ENCODE measurements around the gene ANGPTL1.

Gene ANGPTL1

GRCh38 chr1:178868706-178869105, 2.2 kb downstream of the ANGPTL1 start:
- no peaks in the 10 kb centered on the region for H3K4me1 ChIP-seq (ENCODE audit: low read depth, poor library complexity, severe bottlenecking)
- no peak overlapping the region for H3K4me2 ChIP-seq
- no peak overlapping the region for H3K27ac ChIP-seq
- no peaks in the 10 kb centered on the region for H4K20me1 ChIP-seq (ENCODE audit: insufficient read depth)
- no peak overlapping the region for H2AFZ ChIP-seq (ENCODE audit: low read depth)
- H3K4me3 ChIP-seq (IDR thresholded peaks at IDR 0.05; ENCODE audit: insufficient read depth, low read depth, low read length) = no peak overlapping the region
- no peak overlapping the region for H3K9ac ChIP-seq
- no peak for TF ChIP-seq CTCF (conservative IDR thresholded peaks at IDR 0.05; ENCODE audit: low read depth, low read length)
- no peaks in the 10 kb centered on the region for H3K27me3 ChIP-seq (ENCODE audit: insufficient read depth, low read depth)
- no peaks in the 10 kb centered on the region for H3K36me3 ChIP-seq (ENCODE audit: insufficient read depth)
- no peaks in the 10 kb centered on the region for H3K79me2 ChIP-seq (ENCODE audit: insufficient read depth, low read depth)

- Histone ChIP-seq H3K36me3 (ENCODE audit: insufficient read depth) (no peaks in the 10 kb centered on the region), H4K20me1 (ENCODE audit: insufficient read depth) (no peaks in the 10 kb centered on the region), H3K4me1 (ENCODE audit: low read depth, poor library complexity, severe bottlenecking) (no peaks in the 10 kb centered on the region), H3K27ac (no peak overlapping the region), H3K79me2 (ENCODE audit: insufficient read depth, low read depth) (no peaks in the 10 kb centered on the region), H3K4me3 (IDR thresholded peaks at IDR 0.05; ENCODE audit: insufficient read depth, low read depth, low read length) (no peak overlapping the region), H2AFZ (ENCODE audit: low read depth) (no peak overlapping the region), H3K9ac (no peak overlapping the region), H3K27me3 (ENCODE audit: insufficient read depth, low read depth) (no peaks in the 10 kb centered on the region), H3K4me2 (no peak overlapping the region)
- no peak for TF ChIP-seq CTCF (conservative IDR thresholded peaks at IDR 0.05; ENCODE audit: low read depth, low read length)
Measured at GRCh38 chr1:178867670-178868069, 3.2 kb downstream of the ANGPTL1 start.

- Histone ChIP-seq H4K20me1 (ENCODE audit: insufficient read depth) (no peaks in the 10 kb centered on the region), H3K4me1 (ENCODE audit: low read depth, poor library complexity, severe bottlenecking) (no peaks in the 10 kb centered on the region), H3K4me2 (no peak overlapping the region), H3K36me3 (ENCODE audit: insufficient read depth) (no peaks in the 10 kb centered on the region), H3K79me2 (ENCODE audit: insufficient read depth, low read depth) (no peaks in the 10 kb centered on the region), H3K4me3 (IDR thresholded peaks at IDR 0.05; ENCODE audit: insufficient read depth, low read depth, low read length) (no peak overlapping the region), H3K9ac (no peak overlapping the region), H3K27me3 (ENCODE audit: insufficient read depth, low read depth) (no peaks in the 10 kb centered on the region), H3K27ac (no peak overlapping the region), H2AFZ (ENCODE audit: low read depth) (no peak overlapping the region)
- no peak for TF ChIP-seq CTCF (conservative IDR thresholded peaks at IDR 0.05; ENCODE audit: low read depth, low read length)
Measured at GRCh38 chr1:178864326-178864725, 6.6 kb downstream of the ANGPTL1 start.

- Histone ChIP-seq H3K4me3 (IDR thresholded peaks at IDR 0.05; ENCODE audit: insufficient read depth, low read depth, low read length) (no peak overlapping the region), H3K9ac (no peak overlapping the region), H3K4me1 (ENCODE audit: low read depth, poor library complexity, severe bottlenecking) (no peaks in the 10 kb centered on the region), H4K20me1 (ENCODE audit: insufficient read depth) (no peaks in the 10 kb centered on the region), H3K36me3 (ENCODE audit: insufficient read depth) (no peaks in the 10 kb centered on the region), H3K79me2 (ENCODE audit: insufficient read depth, low read depth) (no peaks in the 10 kb centered on the region), H3K27me3 (ENCODE audit: insufficient read depth, low read depth) (no peaks in the 10 kb centered on the region), H3K4me2 (no peak overlapping the region), H2AFZ (ENCODE audit: low read depth) (no peak overlapping the region), H3K27ac (no peak overlapping the region)
- no peak for TF ChIP-seq CTCF (conservative IDR thresholded peaks at IDR 0.05; ENCODE audit: low read depth, low read length)
Measured at GRCh38 chr1:178862864-178863263, 8.0 kb downstream of the ANGPTL1 start.

- Histone ChIP-seq H4K20me1 (ENCODE audit: insufficient read depth) (no peaks in the 10 kb centered on the region), H3K4me2 (no peak overlapping the region), H3K36me3 (ENCODE audit: insufficient read depth) (no peaks in the 10 kb centered on the region), H3K79me2 (ENCODE audit: insufficient read depth, low read depth) (no peaks in the 10 kb centered on the region), H3K27me3 (ENCODE audit: insufficient read depth, low read depth) (no peaks in the 10 kb centered on the region), H3K4me1 (ENCODE audit: low read depth, poor library complexity, severe bottlenecking) (no peaks in the 10 kb centered on the region), H3K4me3 (IDR thresholded peaks at IDR 0.05; ENCODE audit: insufficient read depth, low read depth, low read length) (no peak overlapping the region), H2AFZ (ENCODE audit: low read depth) (no peak overlapping the region), H3K9ac (no peak overlapping the region), H3K27ac (no peak overlapping the region)
- no peak for TF ChIP-seq CTCF (conservative IDR thresholded peaks at IDR 0.05; ENCODE audit: low read depth, low read length)
Measured at GRCh38 chr1:178862416-178862815, 8.5 kb downstream of the ANGPTL1 start.

All from KMS-11 (cell line).